Activated naive CD4-positive, alpha-beta T cell treated with anti-CD3 and anti-CD28 coated beads, Interleukin-2, amount 50 U/mL, for 16 hours (primary cell): ENCODE results near the gene MAS1.
"Not testable (repeated sequence)": the region's sequence is repeated elsewhere in the genome, so short reads cannot be mapped to it uniquely, and the experiment has no call there.

Source experiments
- DNase-seq: peaks from one replicate; pipeline ENCODE4 v3.0.0-alpha.2; 2020

The MAS1 gene

GRCh38 chr6:159890792-159891191 is at the start of gene MAS1:
TSS of gene MAS1 (plus strand) at chr6:159890988. CDS start at chr6:159906956, 15,968 bp downstream.
- no peak for DNase-seq

GRCh38 chr6:159842035-159842434 is 48.8 kb upstream of the MAS1 start:
- DNase-seq, result no peak

GRCh38 chr6:159844737-159845645 is 45.8 kb upstream of the MAS1 start:
- no peak for DNase-seq

DNA sequence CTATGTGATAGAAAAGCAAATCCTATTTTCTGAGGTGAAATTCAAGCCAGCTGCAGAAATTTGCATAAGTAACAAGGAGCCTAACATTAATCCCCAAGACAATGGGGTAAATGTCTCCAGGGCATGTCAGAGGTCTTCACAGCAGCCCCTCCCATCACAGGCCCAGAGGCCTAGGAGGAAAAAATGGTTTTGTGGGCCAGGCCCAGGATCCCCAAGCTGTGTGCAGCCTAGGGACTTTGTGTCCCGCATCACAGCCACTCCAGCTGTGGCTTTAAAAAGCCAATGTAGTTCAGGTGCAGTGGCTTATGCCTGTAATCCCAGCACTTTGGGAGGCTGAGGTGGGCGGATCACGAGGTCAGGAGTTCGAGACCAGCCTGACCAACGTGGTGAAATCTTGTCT is 42.2 kb upstream of the MAS1 start:
- DNase-seq, result not testable (repeated sequence)

DNA sequence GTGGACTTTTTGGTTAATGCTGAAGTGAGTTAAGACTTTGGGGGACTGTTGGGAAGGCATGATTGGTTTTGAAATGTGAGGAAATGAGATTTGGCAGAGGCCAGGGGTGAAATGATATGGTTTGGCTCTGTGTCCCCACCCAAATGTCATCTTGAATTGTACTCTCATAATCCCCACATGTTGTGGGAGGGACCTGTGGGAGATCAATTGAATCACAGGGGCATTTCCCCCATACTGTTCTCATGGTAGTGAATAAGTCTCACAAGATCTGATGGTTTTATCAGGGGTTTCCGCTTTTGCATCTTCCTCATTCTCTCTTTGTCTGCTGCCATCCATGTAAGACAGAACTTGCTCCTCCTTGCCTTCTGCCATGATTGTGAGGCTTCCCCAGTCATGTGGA is 40.9 kb upstream of the MAS1 start:
- not testable (repeated sequence) for DNase-seq

DNA sequence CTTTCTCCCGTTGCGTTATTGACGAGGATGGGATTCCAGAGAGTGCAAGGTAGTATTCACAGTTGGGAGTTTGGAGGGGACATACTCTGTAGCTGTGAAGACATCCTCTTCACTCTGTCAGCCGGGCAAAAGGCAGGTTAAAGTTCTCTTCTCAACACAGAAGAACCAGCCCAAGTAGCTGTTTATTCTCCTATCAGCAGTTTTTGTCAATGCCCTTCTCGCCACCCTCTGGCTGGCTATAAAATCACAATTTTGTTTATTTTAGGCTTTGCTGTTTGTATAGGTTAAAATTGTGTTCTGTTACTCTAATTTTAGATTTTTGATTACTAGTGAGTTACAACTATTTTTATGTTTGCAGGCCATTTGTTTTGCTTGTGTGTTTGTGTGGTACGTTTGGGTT is 37.9 kb upstream of the MAS1 start:
- DNase-seq, result no peak

- no peak for DNase-seq
These were observed 37.0 kb upstream of the MAS1 start for GRCh38 chr6:159853754-159854153.

GRCh38 chr6:159854959-159855358 is 35.8 kb upstream of the MAS1 start:
- no peak for DNase-seq

- no peak for DNase-seq
These were observed 32.5 kb upstream of the MAS1 start for GRCh38 chr6:159858259-159858658.

DNA sequence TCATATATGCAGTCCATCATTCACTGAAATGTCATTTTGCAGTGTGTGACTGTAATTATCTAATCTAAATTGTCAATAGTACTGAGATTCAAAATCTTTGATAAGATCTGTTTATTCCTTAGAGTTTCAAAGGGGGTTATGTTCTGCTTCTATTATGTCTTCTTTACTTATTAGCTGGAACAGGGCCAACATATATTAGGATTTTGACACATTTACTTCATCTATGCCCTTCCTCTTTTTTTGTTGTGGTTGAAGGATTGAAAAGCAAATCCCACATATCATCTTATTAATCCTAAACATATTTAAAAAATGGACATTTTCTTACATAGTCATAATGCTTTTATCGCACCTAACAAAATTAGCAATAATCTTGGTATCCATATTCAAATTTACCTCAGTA is 30.3 kb upstream of the MAS1 start:
- DNase-seq, result no peak

- DNase-seq, result no peak
These were observed 28.7 kb upstream of the MAS1 start for GRCh38 chr6:159862103-159862502.

DNA sequence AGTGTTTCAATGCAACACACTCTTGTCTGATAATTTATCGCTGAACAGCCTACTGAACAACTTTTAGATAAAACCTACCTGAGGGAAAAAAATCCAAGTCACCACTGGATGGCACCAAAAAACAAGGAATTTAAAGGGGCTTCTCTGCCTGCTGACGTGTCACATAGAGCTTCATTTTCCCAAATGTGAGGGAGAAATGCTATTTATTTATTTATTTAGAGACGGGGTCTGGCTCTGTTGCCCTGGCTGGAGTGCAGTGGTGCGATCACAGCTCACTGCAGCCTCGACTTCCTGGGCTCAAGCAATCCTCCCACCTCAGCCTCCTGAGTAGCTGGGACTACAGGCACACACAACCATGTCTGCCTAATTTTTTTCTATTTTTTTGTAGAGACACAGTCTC is 27.4 kb upstream of the MAS1 start:
- DNase-seq, result not testable (repeated sequence)

DNA sequence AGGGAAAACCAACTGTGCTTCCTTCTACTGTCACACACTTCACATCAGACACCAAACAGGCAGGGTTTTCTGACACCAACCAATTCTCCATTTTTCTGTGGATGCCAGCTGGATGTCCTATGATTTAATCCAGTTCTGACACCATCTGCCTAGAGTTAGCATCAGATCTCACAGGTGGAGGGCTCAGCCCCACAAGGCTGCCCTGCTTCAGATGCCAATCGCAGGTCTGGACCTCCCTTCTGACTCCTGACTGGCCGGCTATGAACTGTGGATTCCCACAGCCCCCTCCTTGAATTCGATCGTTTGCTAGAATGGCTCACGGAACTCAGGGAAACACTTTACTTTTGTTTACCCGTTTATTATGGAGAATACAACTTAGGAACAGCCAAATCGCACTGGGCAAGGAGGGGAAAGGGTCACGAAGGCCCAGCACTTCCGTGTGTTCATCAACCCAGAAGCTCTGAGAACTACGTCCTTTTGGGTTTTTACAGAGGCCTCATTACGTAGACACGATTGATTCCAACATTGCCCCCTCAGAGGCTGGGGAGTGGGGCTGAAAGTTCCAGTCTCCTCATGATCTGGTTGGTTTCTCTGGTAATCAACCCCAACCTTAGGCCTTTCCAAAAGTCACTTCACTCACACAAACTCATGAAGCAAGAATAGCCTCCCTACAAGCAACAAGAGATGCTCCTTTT is 25.4 kb upstream of the MAS1 start:
- no peak for DNase-seq

DNA sequence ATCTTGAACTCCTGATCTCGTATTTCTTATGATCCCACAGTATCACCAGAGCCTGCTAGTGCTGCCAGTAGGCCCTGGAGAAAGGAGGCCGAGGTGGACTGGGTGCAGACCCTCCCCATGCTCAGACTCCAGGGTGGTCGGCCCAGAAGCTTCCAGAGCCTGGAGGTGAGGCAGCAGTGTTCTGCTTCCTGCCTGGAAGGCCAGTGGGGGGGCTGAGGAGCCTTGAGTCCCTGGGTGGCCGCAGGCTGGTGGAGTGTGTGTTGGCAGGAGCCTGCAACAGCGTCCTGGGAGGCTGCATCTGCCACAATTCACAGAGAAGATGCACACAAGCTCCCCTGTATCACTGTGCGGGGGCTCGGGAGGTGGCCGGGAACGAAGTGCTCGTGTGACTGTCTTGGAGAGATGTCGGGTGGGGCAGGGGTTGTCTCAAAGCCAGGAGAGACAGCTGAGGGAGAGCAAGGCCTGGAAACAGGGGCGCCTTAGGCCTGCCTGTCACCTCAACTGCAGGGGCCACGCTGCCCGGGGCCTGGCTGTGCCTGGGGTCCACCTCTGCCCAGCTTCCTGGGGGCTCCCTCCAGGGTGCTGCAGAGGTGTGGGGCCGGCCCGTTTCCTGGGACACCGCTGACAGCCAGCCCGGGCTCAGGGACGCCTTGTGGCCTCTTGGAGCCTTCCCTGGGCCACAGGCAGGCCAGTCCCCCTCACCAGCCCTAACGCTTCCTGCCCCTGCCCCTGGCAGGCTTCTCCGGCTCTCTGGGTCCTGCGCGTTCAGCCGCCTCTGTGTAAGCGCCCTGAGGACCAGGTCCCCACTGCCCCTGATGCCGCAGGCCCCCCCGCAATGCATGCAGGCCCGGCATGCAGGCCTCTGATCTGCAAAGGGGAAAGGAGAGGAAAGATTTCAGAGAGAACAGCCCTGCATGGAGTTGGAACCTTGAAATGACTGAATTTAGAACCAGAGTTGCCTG is 24.2 kb upstream of the MAS1 start:
- DNase-seq, result no peak

GRCh38 chr6:159871241-159871640 is 19.5 kb upstream of the MAS1 start:
- no peak for DNase-seq

GRCh38 chr6:159871906-159872305 is 18.9 kb upstream of the MAS1 start:
- DNase-seq, result no peak

DNA sequence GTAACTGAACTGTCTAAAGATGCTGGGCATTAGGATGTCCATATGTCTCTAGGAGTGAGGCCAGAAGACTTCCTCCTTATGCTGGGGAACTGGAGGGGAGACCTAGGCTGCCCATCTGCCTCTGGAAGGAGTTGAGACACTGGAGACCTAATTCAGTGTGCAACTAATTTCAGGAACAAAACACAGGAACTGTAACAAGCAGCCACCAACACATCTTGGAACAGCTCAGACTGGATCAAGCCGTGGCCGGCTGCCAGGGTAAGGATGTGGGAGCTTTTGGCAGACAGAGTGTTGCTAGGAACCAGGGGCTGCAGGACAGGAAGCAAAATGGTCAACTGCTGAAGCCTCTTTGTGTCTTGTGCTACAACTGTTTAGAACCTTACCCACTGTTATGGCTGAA is 16.4 kb upstream of the MAS1 start:
- DNase-seq, result no peak

DNA sequence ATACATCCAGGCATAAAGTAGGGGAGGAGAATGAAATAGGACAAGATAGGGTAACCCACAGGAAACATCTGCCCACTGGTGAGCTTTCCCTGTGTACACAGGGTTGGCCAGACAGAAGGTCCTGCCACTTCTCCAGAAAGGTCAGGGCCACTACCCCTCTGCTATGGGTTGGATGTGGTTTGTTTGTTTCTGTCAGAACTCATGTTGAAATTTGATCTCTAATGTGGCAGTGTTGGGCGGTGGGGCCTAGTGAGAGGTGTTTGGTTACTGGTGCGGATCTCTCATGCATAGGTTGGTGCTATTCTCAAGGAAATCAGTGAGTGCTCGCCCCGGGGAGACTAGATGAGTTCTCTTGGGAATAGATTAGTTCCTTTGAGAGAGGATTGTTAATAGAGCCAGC is 15.6 kb upstream of the MAS1 start:
- no peak for DNase-seq

- no peak for DNase-seq
These were observed 14.5 kb upstream of the MAS1 start for GRCh38 chr6:159876242-159876641.

GRCh38 chr6:159877256-159877808 is 13.5 kb upstream of the MAS1 start:
- DNase-seq, result no peak

GRCh38 chr6:159878341-159878740 is 12.4 kb upstream of the MAS1 start:
- no peak for DNase-seq

DNA sequence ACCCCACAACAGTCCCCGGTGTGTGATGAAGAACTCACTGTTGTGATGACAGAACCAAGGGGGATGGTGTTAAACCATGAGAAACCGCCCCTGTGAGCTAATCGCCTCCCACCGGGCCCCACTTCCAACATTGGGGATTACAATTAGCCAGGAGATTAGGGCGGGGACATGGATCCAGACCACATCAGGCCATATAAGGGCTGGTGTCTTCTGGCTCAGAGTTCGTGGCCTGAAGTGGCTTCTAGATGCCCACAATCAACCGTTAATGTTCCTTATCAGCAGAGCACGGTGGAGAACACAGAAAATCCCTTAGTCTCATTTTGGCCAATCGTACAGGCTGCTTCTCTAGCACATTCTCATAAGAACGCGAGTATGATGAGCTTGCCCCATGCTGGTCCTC is 10.9 kb upstream of the MAS1 start:
- DNase-seq, result no peak
